ENCODE measurements around the gene ASTN1.

The ASTN1 gene

GRCh38 chr1:176816232-176816631 is 348.3 kb downstream of the ASTN1 start:
- DNase-seq = no peak

- no peak for DNase-seq
Observed at GRCh38 chr1:176815621-176816020, 348.9 kb downstream of the ASTN1 start.

GRCh38 chr1:176811511-176812288 is 352.8 kb downstream of the ASTN1 start:
- no peak for DNase-seq

- DNase-seq = no peak
Observed at GRCh38 chr1:176809292-176809691, 355.2 kb downstream of the ASTN1 start.
